Bronchial epithelial cell (primary cell): ENCODE results near the gene TWIST1. TPM values are rescaled to one million over a fixed set of nuclear protein-coding genes. Genes with fewer than 3 reads are reported as not detected.

ENCODE experiments used
- DNase-seq: peaks from one replicate; pipeline ENCODE4 v3.0.0-alpha.2; 2010; ENCODE audit warnings: low read depth
- FAIRE-seq: peaks from 2 replicates; lab custom pipeline; 2011; peaks lifted over from hg19 to GRCh38; lab: Jason Lieb, UNC
- H3K27me3 ChIP-seq: 2 replicates; pipeline ENCODE4 v1.5.1; 2011; ENCODE audit warnings: low read length; ENCODE audit not compliant: control insufficient read depth, insufficient read depth
- H3K36me3 ChIP-seq: 2 replicates; pipeline ENCODE4 v1.5.1; 2011; ENCODE audit warnings: low read length; ENCODE audit not compliant: control insufficient read depth, insufficient read depth
- H3K4me3 ChIP-seq: 2 replicates; pipeline ENCODE4 v1.5.1; 2011; ENCODE audit warnings: mild to moderate bottlenecking, low read depth, low read length, control low read depth
- CTCF ChIP-seq: IDR thresholded peaks from 2 replicates; pipeline ENCODE4 v1.5.1; 2011; ENCODE audit warnings: mild to moderate bottlenecking, moderate library complexity, low read length, control low read depth, inconsistent platforms; ENCODE audit not compliant: insufficient read depth, severe bottlenecking
- total RNA-seq: library from RNA; depleted of rRNA; stranded (reverse); fragments of >200 nt; gene quantifications from 2 replicates; pipeline ENCODE4 v1.2.1, GENCODE V29; 2014

The TWIST1 gene
- total RNA-seq, 1 donor from 2014 or later, result 23.7 TPM

GRCh38 chr7:19116121-19117090 lies 1.0 kb downstream of the TWIST1 start:
- FAIRE-seq, result no peak
- DNase-seq, result peak; percentile 11
- peaks cover 50% of the 10 kb centered on the region for H3K27me3 ChIP-seq

DNA sequence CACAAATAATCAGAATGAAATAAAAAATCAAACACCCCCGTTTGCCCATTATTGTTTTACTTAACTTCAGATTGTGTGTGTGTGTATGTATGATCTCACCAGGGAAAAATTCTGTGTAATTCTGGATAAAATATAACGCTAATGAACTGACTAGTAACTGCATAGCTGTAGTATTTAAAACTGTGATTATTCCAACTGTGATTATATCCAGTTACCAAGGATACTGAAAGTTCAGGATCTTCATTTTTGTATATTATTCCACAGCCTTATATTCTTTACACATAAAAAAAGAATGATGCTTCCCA lies 2.9 kb downstream of the TWIST1 start:
- no peaks in the 10 kb centered on the region for H3K36me3 ChIP-seq
- FAIRE-seq (no peak), DNase-seq (no peak)
- peaks cover 57% of the 10 kb centered on the region for H3K27me3 ChIP-seq
- no peak for TF ChIP-seq CTCF
- H3K4me3 ChIP-seq, result no peak overlapping the region

More at GRCh38 chr7:19116121-19117090, 1.0 kb downstream of the TWIST1 start:
- no peaks in the 10 kb centered on the region for H3K36me3 ChIP-seq
- peak overlapping the region; percentile 38 for H3K4me3 ChIP-seq
- no peak for TF ChIP-seq CTCF

GRCh38 chr7:19113855-19114550 lies 3.4 kb downstream of the TWIST1 start:
- TF ChIP-seq CTCF, result no peak
- FAIRE-seq (no peak), DNase-seq (peak; percentile 21)
- Histone ChIP-seq H3K4me3 (no peak overlapping the region), H3K36me3 (no peaks in the 10 kb centered on the region), H3K27me3 (peaks cover 58% of the 10 kb centered on the region)

- Histone ChIP-seq H3K4me3 (no peak overlapping the region), H3K36me3 (no peaks in the 10 kb centered on the region), H3K27me3 (peaks cover 59% of the 10 kb centered on the region)
- no peak for TF ChIP-seq CTCF
- FAIRE-seq (no peak), DNase-seq (no peak)
Measured at GRCh38 chr7:19113002-19113350, 4.5 kb downstream of the TWIST1 start.

DNA sequence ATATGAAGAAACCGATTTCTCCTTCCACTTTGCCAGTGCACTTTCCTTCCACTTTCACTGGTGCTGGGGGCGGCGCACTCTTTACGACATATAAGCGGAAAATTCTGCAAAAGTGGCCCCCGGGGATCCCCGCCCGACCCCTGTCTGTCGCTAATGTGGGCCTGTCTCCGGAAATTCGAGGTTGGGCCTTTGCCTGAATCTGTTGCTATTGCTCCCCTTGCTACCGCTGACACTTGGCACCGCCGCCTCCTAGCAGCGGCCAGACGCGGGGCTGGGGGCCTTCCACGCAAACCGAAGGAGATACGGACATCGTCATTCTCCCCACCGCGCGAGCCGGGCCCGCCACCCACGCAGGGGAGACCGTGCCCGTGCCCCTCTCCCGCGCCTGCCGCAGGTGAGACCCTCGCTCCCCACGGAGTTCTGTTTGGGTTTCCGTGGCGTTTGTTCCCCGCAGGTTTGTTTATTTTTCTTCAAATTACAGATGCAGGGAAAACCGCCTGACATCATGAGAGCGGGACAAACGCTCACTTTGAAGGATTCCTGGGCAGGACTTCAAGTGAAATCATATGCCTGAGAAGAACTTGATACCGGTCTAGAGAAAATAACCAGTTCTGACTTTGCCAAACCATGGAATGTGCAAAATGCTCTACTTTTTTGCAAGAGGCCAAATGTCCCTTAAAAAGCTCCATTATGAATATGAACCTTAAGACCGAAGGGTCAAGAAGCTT lies 5.0 kb downstream of the TWIST1 start:
- no peaks in the 10 kb centered on the region for H3K36me3 ChIP-seq
- peaks cover 61% of the 10 kb centered on the region for H3K27me3 ChIP-seq
- DNase-seq, result no peak
- no peak for FAIRE-seq
- no peak for TF ChIP-seq CTCF
- H3K4me3 ChIP-seq, result no peak overlapping the region
